BLaER1 (cell line): ENCODE measurements around the gene WNT3A.
A peak's percentile ranks its signal among the peaks of the same experiment; 100 is the strongest.

Experiments
- H3K27ac ChIP-seq: shearing (Covaris generic); formaldehyde crosslinking; 2 replicates; pipeline ENCODE4 v1.8.1; 2022
- H3K27me3 ChIP-seq: shearing (Covaris generic); formaldehyde crosslinking; 2 replicates; pipeline ENCODE4 v1.8.1; 2022
- H3K36me3 ChIP-seq: shearing (Covaris generic); formaldehyde crosslinking; 2 replicates; pipeline ENCODE4 v1.8.1; 2022
- H3K4me1 ChIP-seq: shearing (Covaris generic); formaldehyde crosslinking; 2 replicates; pipeline ENCODE4 v1.8.1; 2022
- H3K4me2 ChIP-seq: shearing (Covaris generic); formaldehyde crosslinking; 2 replicates; pipeline ENCODE4 v1.8.1; 2022
- H3K4me3 ChIP-seq: shearing (Covaris generic); formaldehyde crosslinking; 2 replicates; pipeline ENCODE4 v1.8.1; 2022
- H3K9ac ChIP-seq: shearing (Covaris generic); formaldehyde crosslinking; 2 replicates; pipeline ENCODE4 v1.8.1; 2022
- H3K9me3 ChIP-seq: shearing (Covaris generic); formaldehyde crosslinking; 2 replicates; pipeline ENCODE4 v1.8.1; 2022
- H4K20me1 ChIP-seq: shearing (Covaris generic); formaldehyde crosslinking; 2 replicates; pipeline ENCODE4 v1.8.1; 2022
- Cebpa-rat ChIP-seq: shearing (Covaris generic); IDR thresholded peaks from 2 replicates; pipeline ENCODE4 v1.8.1; 2022

Gene WNT3A

DNA sequence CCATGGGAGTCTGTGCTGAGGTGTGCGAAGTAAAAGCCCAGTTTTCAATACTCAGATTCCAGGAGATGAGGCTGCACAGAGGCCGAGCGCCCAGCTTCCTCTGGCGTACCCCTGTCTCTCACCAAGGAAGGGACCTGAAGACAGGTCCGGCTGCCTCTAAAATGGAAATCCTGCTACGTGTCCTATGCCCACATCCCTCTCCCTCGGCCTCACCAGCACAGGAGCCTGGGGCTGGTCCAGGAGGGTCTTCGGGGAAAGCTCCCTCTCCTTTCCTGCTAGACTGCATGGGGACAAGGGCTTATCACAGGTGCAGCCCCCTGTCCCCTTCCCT is 101.9 kb downstream of the WNT3A start:
- Histone ChIP-seq H3K4me1 (peaks cover 31% of the 10 kb centered on the region), H3K4me2 (peak overlapping the region; percentile 85), H3K4me3 (peak overlapping the region; percentile 87), H3K36me3 (peaks cover 33% of the 10 kb centered on the region), H3K27me3 (no peaks in the 10 kb centered on the region), H4K20me1 (peaks cover 15% of the 10 kb centered on the region; the same call in 1 of the 2 replicates), H3K27ac (peak overlapping the region; percentile 80), H3K9ac (peak overlapping the region; percentile 87), H3K9me3 (no peaks in the 10 kb centered on the region)
- TF ChIP-seq Cebpa-rat, result no peak

GRCh38 chr1:228109073-228109961 is 102.5 kb downstream of the WNT3A start, which contains the start of gene MRPL55:
Gene MRPL55 (minus strand): TSS chr1:228109299. CDS start chr1:228108260, 1,039 bp downstream.
- H3K4me1 ChIP-seq, result peaks cover 25% of the 10 kb centered on the region
- peaks cover 15% of the 10 kb centered on the region; the same call in 1 of the 2 replicates for H4K20me1 ChIP-seq

GRCh38 chr1:228109962-228110488 is 103.2 kb downstream of the WNT3A start:
- Histone ChIP-seq H3K4me3 (peak overlapping the region; percentile 87), H3K9ac (peak overlapping the region; percentile 87), H3K4me1 (peaks cover 25% of the 10 kb centered on the region), H3K27me3 (no peaks in the 10 kb centered on the region), H3K4me2 (peak overlapping the region; percentile 85), H3K36me3 (peaks cover 31% of the 10 kb centered on the region), H3K9me3 (no peaks in the 10 kb centered on the region), H3K27ac (peak overlapping the region; percentile 68), H4K20me1 (peaks cover 15% of the 10 kb centered on the region; the same call in 1 of the 2 replicates)
- TF ChIP-seq Cebpa-rat, result no peak

More at GRCh38 chr1:228109073-228109961, 102.5 kb downstream of the WNT3A start, which contains the start of gene MRPL55:
- H3K9me3 ChIP-seq, result no peaks in the 10 kb centered on the region
- TF ChIP-seq Cebpa-rat, result peak; percentile 56; the same call in 1 of the 2 replicates
- peak within 1 kb of the TSS; percentile 87 for H3K9ac ChIP-seq
- H3K4me3 ChIP-seq, result peak within 1 kb of the TSS; percentile 87
- no peaks in the 10 kb centered on the region for H3K27me3 ChIP-seq
- peak within 1 kb of the TSS; percentile 80 for H3K27ac ChIP-seq
- H3K36me3 ChIP-seq, result peaks cover 33% of the 10 kb centered on the region
- peak within 1 kb of the TSS; percentile 85 for H3K4me2 ChIP-seq

- H3K9me3 ChIP-seq, result peaks cover 1% of the 10 kb centered on the region; the same call in 1 of the 2 replicates
- H3K27ac ChIP-seq, result no peak overlapping the region
- H3K36me3 ChIP-seq, result peaks cover 26% of the 10 kb centered on the region
- no peak overlapping the region for H3K9ac ChIP-seq
- peak overlapping the region; percentile 85 for H3K4me2 ChIP-seq
- peaks cover 25% of the 10 kb centered on the region for H3K4me1 ChIP-seq
- no peaks in the 10 kb centered on the region for H3K27me3 ChIP-seq
- 0 out of 2 replicates have a peak overlapping the region, but pooled peaks have one; percentile 87 for H3K4me3 ChIP-seq
- peaks cover 15% of the 10 kb centered on the region; the same call in 1 of the 2 replicates for H4K20me1 ChIP-seq
- TF ChIP-seq Cebpa-rat, result no peak
Measured at GRCh38 chr1:228110556-228110955, 103.8 kb downstream of the WNT3A start.
